Measurements from ENCODE around the gene CES2.
"Not testable (repeated sequence)": the region's sequence is repeated elsewhere in the genome, so short reads cannot be mapped to it uniquely, and the experiment has no call there.

The CES2 gene

GRCh38 chr16:66944054-66944441, 8.7 kb downstream of the CES2 start:
- no peaks in the 10 kb centered on the region for H3K27me3 ChIP-seq (ENCODE audit: insufficient read depth, low read length, poor library complexity, severe bottlenecking)
- H3K9ac ChIP-seq (ENCODE audit: low read depth, low read length, poor library complexity, severe bottlenecking): no peak overlapping the region
- no peak for TF ChIP-seq CTCF (conservative IDR thresholded peaks at IDR 0.05; ENCODE audit: low read length)
- no peak for TF ChIP-seq EZH2phosphoT487 (IDR thresholded peaks at IDR 0.05; ENCODE audit: borderline replicate concordance)
- no peaks in the 10 kb centered on the region for H3K4me1 ChIP-seq (ENCODE audit: insufficient read depth, low read length, poor library complexity, severe bottlenecking)
- no peaks in the 10 kb centered on the region for H3K9me2 ChIP-seq (replicated peaks; ENCODE audit: low read depth, low read length)
- no peak overlapping the region for H2AFZ ChIP-seq (ENCODE audit: low read length)
- H3K4me3 ChIP-seq (ENCODE audit: low read length, poor library complexity, severe bottlenecking): no peak overlapping the region
- H3K79me2 ChIP-seq (ENCODE audit: insufficient read depth, low read length): no peaks in the 10 kb centered on the region
- no peaks in the 10 kb centered on the region for H4K20me1 ChIP-seq (ENCODE audit: insufficient read depth, low read length, poor library complexity, severe bottlenecking)
- H3K36me3 ChIP-seq (ENCODE audit: insufficient read depth, low read length): peaks cover 14% of the 10 kb centered on the region; the same call in 1 of the 2 replicates
- H3K4me2 ChIP-seq (ENCODE audit: low read depth, low read length, poor library complexity, severe bottlenecking): no peak overlapping the region
- H3F3A ChIP-seq (ENCODE audit: low read depth): no peaks in the 10 kb centered on the region
- H3K9me3 ChIP-seq (ENCODE audit: insufficient read depth, low read depth, low read length): no peaks in the 10 kb centered on the region

- not testable (repeated sequence) for H3K79me2 ChIP-seq (ENCODE audit: insufficient read depth, low read length); H3K4me1 ChIP-seq (ENCODE audit: insufficient read depth, low read length, poor library complexity, severe bottlenecking); H3K27me3 ChIP-seq (ENCODE audit: insufficient read depth, low read length, poor library complexity, severe bottlenecking)
These were observed 9.7 kb downstream of the CES2 start for GRCh38 chr16:66944971-66945370.

GRCh38 chr16:66945939-66946338, 10.6 kb downstream of the CES2 start:
- H3F3A ChIP-seq (ENCODE audit: low read depth): no peaks in the 10 kb centered on the region
- no peaks in the 10 kb centered on the region for H4K20me1 ChIP-seq (ENCODE audit: insufficient read depth, low read length, poor library complexity, severe bottlenecking)
- no peaks in the 10 kb centered on the region for H3K9me2 ChIP-seq (replicated peaks; ENCODE audit: low read depth, low read length)
- no peaks in the 10 kb centered on the region for H3K9me3 ChIP-seq (ENCODE audit: insufficient read depth, low read depth, low read length)
- H3K9ac ChIP-seq (ENCODE audit: low read depth, low read length, poor library complexity, severe bottlenecking): no peak overlapping the region
- peaks cover 7% of the 10 kb centered on the region; the same call in 1 of the 2 replicates for H3K36me3 ChIP-seq (ENCODE audit: insufficient read depth, low read length)
- no peaks in the 10 kb centered on the region for H3K27me3 ChIP-seq (ENCODE audit: insufficient read depth, low read length, poor library complexity, severe bottlenecking)
- TF ChIP-seq CTCF (conservative IDR thresholded peaks at IDR 0.05; ENCODE audit: low read length) (no peak), EZH2phosphoT487 (IDR thresholded peaks at IDR 0.05; ENCODE audit: borderline replicate concordance) (no peak)
- no peaks in the 10 kb centered on the region for H3K79me2 ChIP-seq (ENCODE audit: insufficient read depth, low read length)
- H3K4me1 ChIP-seq (ENCODE audit: insufficient read depth, low read length, poor library complexity, severe bottlenecking): no peaks in the 10 kb centered on the region
- H2AFZ ChIP-seq (ENCODE audit: low read length): no peak overlapping the region
- H3K4me3 ChIP-seq (ENCODE audit: low read length, poor library complexity, severe bottlenecking): no peak overlapping the region
- H3K4me2 ChIP-seq (ENCODE audit: low read depth, low read length, poor library complexity, severe bottlenecking): no peak overlapping the region

More at GRCh38 chr16:66944971-66945370, 9.7 kb downstream of the CES2 start:
- H3K4me3 ChIP-seq (ENCODE audit: low read length, poor library complexity, severe bottlenecking); H2AFZ ChIP-seq (ENCODE audit: low read length); H3K9me2 ChIP-seq (replicated peaks; ENCODE audit: low read depth, low read length); H4K20me1 ChIP-seq (ENCODE audit: insufficient read depth, low read length, poor library complexity, severe bottlenecking); H3K4me2 ChIP-seq (ENCODE audit: low read depth, low read length, poor library complexity, severe bottlenecking); H3F3A ChIP-seq (ENCODE audit: low read depth); H3K9ac ChIP-seq (ENCODE audit: low read depth, low read length, poor library complexity, severe bottlenecking); H3K9me3 ChIP-seq (ENCODE audit: insufficient read depth, low read depth, low read length): not testable (repeated sequence)
- peaks cover 14% of the 10 kb centered on the region; the same call in 1 of the 2 replicates for H3K36me3 ChIP-seq (ENCODE audit: insufficient read depth, low read length)

GRCh38 chr16:66946541-66946940, 11.2 kb downstream of the CES2 start:
- Histone ChIP-seq H3K9me3 (ENCODE audit: insufficient read depth, low read depth, low read length) (no peaks in the 10 kb centered on the region), H3K9ac (ENCODE audit: low read depth, low read length, poor library complexity, severe bottlenecking) (no peak overlapping the region), H3K4me2 (ENCODE audit: low read depth, low read length, poor library complexity, severe bottlenecking) (no peak overlapping the region), H3K36me3 (ENCODE audit: insufficient read depth, low read length) (peaks cover 7% of the 10 kb centered on the region; the same call in 1 of the 2 replicates), H2AFZ (ENCODE audit: low read length) (no peak overlapping the region), H3K4me3 (ENCODE audit: low read length, poor library complexity, severe bottlenecking) (no peak overlapping the region), H3K27me3 (ENCODE audit: insufficient read depth, low read length, poor library complexity, severe bottlenecking) (no peaks in the 10 kb centered on the region), H3K79me2 (ENCODE audit: insufficient read depth, low read length) (no peaks in the 10 kb centered on the region), H3K4me1 (ENCODE audit: insufficient read depth, low read length, poor library complexity, severe bottlenecking) (no peaks in the 10 kb centered on the region), H4K20me1 (ENCODE audit: insufficient read depth, low read length, poor library complexity, severe bottlenecking) (no peaks in the 10 kb centered on the region), H3K9me2 (replicated peaks; ENCODE audit: low read depth, low read length) (no peaks in the 10 kb centered on the region), H3F3A (ENCODE audit: low read depth) (no peaks in the 10 kb centered on the region)
- no peak for TF ChIP-seq CTCF (conservative IDR thresholded peaks at IDR 0.05; ENCODE audit: low read length)
- no peak for TF ChIP-seq EZH2phosphoT487 (IDR thresholded peaks at IDR 0.05; ENCODE audit: borderline replicate concordance)
